GM12892 (cell line): ENCODE results near the gene TSNAXIP1.

ENCODE experiments used
- POLR2A ChIP-seq: IDR thresholded peaks from 2 replicates; pipeline ENCODE4 v1.6.1; 2011; ENCODE audit warnings: low read depth, low read length, control low read depth
- POLR2AphosphoS5 ChIP-seq: IDR thresholded peaks from 2 replicates; pipeline ENCODE4 v1.6.1; 2011; ENCODE audit warnings: low read depth, low read length, control low read depth

- TF ChIP-seq POLR2A (no peak), POLR2AphosphoS5 (no peak)
These were observed 36.2 kb upstream of the TSNAXIP1 start for GRCh38 chr16:67770346-67770991.
